K562 (cell line): ENCODE measurements around the gene ZBTB38. TPM values are rescaled to one million over a fixed set of nuclear protein-coding genes. Genes with fewer than 3 reads are reported as not detected.

ENCODE experiments used
- ATAC-seq: fragments of 200-7000 bp; cut with Tn5 transposase; 3 replicates; pipeline ENCODE4 v1.9.1; 2020; ENCODE audit warnings: moderate library complexity
- BruUV-seq: library from RNA; stranded (reverse); fragments of 400-500 nt; replicated peaks from 2 replicates; lab custom pipeline; 2021; lab: Mats Ljungman, UMichigan
- CTCF ChIA-PET: fragments of 300-600 bp; formaldehyde crosslinking; extraction: SDS; loops from one replicate; lab custom pipeline; 2021; ENCODE audit warnings: low intra/inter-chr PET ratio; lab: Yijun Ruan, JAX
- POLR2A ChIA-PET: fragments of 300-600, 350-650 bp; sonication (Branson Sonifier 250); formaldehyde crosslinking; extraction: SDS; loops from one replicate; lab custom pipeline; 2021; ENCODE audit warnings: antibody characterized with exemption, inconsistent platforms; lab: Yijun Ruan, JAX
- DNase-seq, 4 experiments: peaks; one replicate each; pipeline versions ENCODE4 v3.0.0 to v3.0.0-alpha.2; 2011 to 2018; ENCODE audit warnings: low spot score in 3 of 4, mixed read lengths in 3 of 4; ENCODE audit errors: extremely low read depth in 1 of 4
- FAIRE-seq: peaks from 2 replicates; lab custom pipeline; 2011; peaks lifted over from hg19 to GRCh38; lab: Jason Lieb, UNC
- H2AFZ ChIP-seq: 2 replicates; pipeline ENCODE4 v1.6.0; 2011; ENCODE audit warnings: low read depth, low read length, control low read depth, inconsistent platforms
- H3K27ac ChIP-seq: fragments of 200-600 bp; 3 replicates; pipeline ENCODE4 v1.8.0; 2011; ENCODE audit warnings: low read depth, mild to moderate bottlenecking, control low read depth, inconsistent platforms, low read length, moderate library complexity, mixed read lengths; ENCODE audit errors: extremely low read depth
- H3K27me3 ChIP-seq, 2 experiments: fragments of 300-600 bp in 1 of 2; 2 replicates in 1 of 2; 3 replicates in 1 of 2; pipeline versions ENCODE4 v1.6.0 to v1.8.0; 2011; ENCODE audit warnings: inconsistent platforms in 2 of 2, low read length in 2 of 2, mild to moderate bottlenecking in 1 of 2, mixed read lengths in 1 of 2, moderate library complexity in 1 of 2; ENCODE audit not compliant: control insufficient read depth in 2 of 2, insufficient read depth in 2 of 2
- H3K36me3 ChIP-seq: fragments of 300-600 bp; 3 replicates; pipeline ENCODE4 v1.8.0; 2011; ENCODE audit warnings: mild to moderate bottlenecking, low read length, inconsistent platforms; ENCODE audit not compliant: control insufficient read depth, insufficient read depth
- H3K4me1 ChIP-seq, 2 experiments: fragments of 200-600 bp in 1 of 2; replicated peaks in 1 of 2; 2 replicates in 1 of 2; 3 replicates in 1 of 2; pipeline versions ENCODE4 v1.5.1 to v1.8.0; 2011; ENCODE audit warnings: inconsistent platforms in 2 of 2, low read length in 2 of 2, mild to moderate bottlenecking in 1 of 2, mixed read lengths in 1 of 2, moderate library complexity in 1 of 2; ENCODE audit not compliant: control insufficient read depth in 2 of 2, insufficient read depth in 2 of 2
- H3K4me2 ChIP-seq: 2 replicates; pipeline ENCODE4 v1.6.1; 2011; ENCODE audit warnings: low read length, control low read depth, inconsistent platforms, mixed read lengths; ENCODE audit not compliant: insufficient read depth
- H3K4me3 ChIP-seq: fragments of 200-600 bp; sonication (generic), shearing (Covaris generic); 2 replicates; pipeline ENCODE4 v1.5.1; 2016; ENCODE audit warnings: control low read depth, inconsistent platforms
- H3K79me2 ChIP-seq: fragments of 200-600 bp; 3 replicates; pipeline ENCODE4 v1.8.0; 2011; ENCODE audit warnings: low read length, inconsistent platforms; ENCODE audit not compliant: control insufficient read depth, insufficient read depth
- H3K9ac ChIP-seq, 2 experiments: 2 replicates each; pipeline versions ENCODE4 v1.6.0 to v1.6.1; 2011; ENCODE audit warnings: low read depth in 2 of 2, low read length in 2 of 2, control low read depth in 1 of 2, inconsistent platforms in 1 of 2, mild to moderate bottlenecking in 1 of 2, mixed read lengths in 1 of 2; ENCODE audit not compliant: insufficient read depth in 1 of 2
- H3K9me1 ChIP-seq: one replicate; pipeline ENCODE4 v1.6.0; 2011; ENCODE audit warnings: inconsistent platforms, mild to moderate bottlenecking, low read length, moderate library complexity; ENCODE audit not compliant: control insufficient read depth, insufficient read depth
- H3K9me3 ChIP-seq: replicated peaks from 2 replicates; pipeline ENCODE4 v1.5.1; 2011; ENCODE audit warnings: low read depth, low read length, inconsistent platforms; ENCODE audit not compliant: control insufficient read depth, insufficient read depth
- H4K20me1 ChIP-seq: replicated peaks from 2 replicates; pipeline ENCODE4 v1.6.1; 2011; ENCODE audit warnings: low read length, inconsistent platforms, mixed read lengths; ENCODE audit not compliant: control insufficient read depth, insufficient read depth
- BACH1 ChIP-seq: fragments of 200-800 bp; sonication (Bioruptor generic); IDR thresholded peaks from 2 replicates; pipeline ENCODE4 v1.6.1; 2016; ENCODE audit warnings: missing genetic modification characterization, missing compliant biosample characterization
- E2F6 ChIP-seq, 2 experiments: IDR thresholded peaks; 2 replicates each; pipeline ENCODE4 v1.6.1; 2011; ENCODE audit warnings: borderline replicate concordance in 1 of 2, control low read depth in 1 of 2, low read depth in 1 of 2, low read length in 1 of 2, mild to moderate bottlenecking in 1 of 2, mixed read lengths in 1 of 2, moderate library complexity in 1 of 2; ENCODE audit not compliant: insufficient read depth in 1 of 2, insufficient read length in 1 of 2, poor library complexity in 1 of 2, severe bottlenecking in 1 of 2; ENCODE audit errors: extremely low read depth in 1 of 2
- ETV6 ChIP-seq, 3 experiments: fragments of 150-350 bp in 1 of 3; sonication (generic) in 1 of 3; formaldehyde crosslinking in 1 of 3; IDR thresholded peaks; 2 replicates each; pipeline versions ENCODE4 v1.6.1 to v1.8.0; 2014 to 2022; ENCODE audit warnings: borderline replicate concordance in 2 of 3, low read depth in 2 of 3, antibody characterized with exemption in 1 of 3, low read length in 1 of 3, mild to moderate bottlenecking in 1 of 3, missing genetic modification reagents in 1 of 3
- FOXP1 ChIP-seq: sonication (generic); formaldehyde crosslinking; IDR thresholded peaks from 2 replicates; pipeline ENCODE4 v1.8.0; 2022; ENCODE audit warnings: mild to moderate bottlenecking, missing genetic modification reagents
- GATAD2B ChIP-seq: fragments of 450-650 bp; IDR thresholded peaks from 2 replicates; pipeline ENCODE4 v1.6.1; 2017; ENCODE audit warnings: mild to moderate bottlenecking, borderline replicate concordance
- HMBOX1 ChIP-seq: sonication (generic); IDR thresholded peaks from 2 replicates; pipeline ENCODE4 v1.6.1; 2016
- ILF3 ChIP-seq: fragments of 450-650 bp; IDR thresholded peaks from 2 replicates; pipeline ENCODE4 v1.6.1; 2018; ENCODE audit warnings: antibody characterized with exemption, mild to moderate bottlenecking, moderate library complexity, borderline replicate concordance
- PHTF2 ChIP-seq: fragments of 250-450 bp; sonication (Bioruptor Pico); IDR thresholded peaks from 2 replicates; pipeline ENCODE4 v1.5.0; 2021; ENCODE audit warnings: mild to moderate bottlenecking
- PYGO2 ChIP-seq: fragments of 450-650 bp; IDR thresholded peaks from 2 replicates; pipeline ENCODE4 v1.6.1; 2016; ENCODE audit warnings: mild to moderate bottlenecking, missing genetic modification characterization, moderate library complexity, missing compliant biosample characterization
- SP2 ChIP-seq: IDR thresholded peaks from 2 replicates; pipeline ENCODE4 v1.6.1; 2011; ENCODE audit warnings: mild to moderate bottlenecking, low read depth, low read length, moderate library complexity; ENCODE audit not compliant: poor library complexity, severe bottlenecking; ENCODE audit errors: extremely low read depth
- SPI1 ChIP-seq: IDR thresholded peaks from 2 replicates; pipeline ENCODE4 v1.6.1; 2011; ENCODE audit warnings: low read depth, low read length, control low read depth, borderline replicate concordance
- TFE3 ChIP-seq: fragments of 450-650 bp; formaldehyde crosslinking; IDR thresholded peaks from 2 replicates; pipeline ENCODE4 v1.4.0; 2020; ENCODE audit warnings: mild to moderate bottlenecking, mixed read lengths
- THRAP3 ChIP-seq: fragments of 450-650 bp; IDR thresholded peaks from 2 replicates; pipeline ENCODE4 v1.6.1; 2016; ENCODE audit warnings: mild to moderate bottlenecking, inconsistent platforms, borderline replicate concordance
- ZBTB8A ChIP-seq: fragments of 450-650 bp; IDR thresholded peaks from 2 replicates; pipeline ENCODE4 v1.6.1; 2018; ENCODE audit warnings: mild to moderate bottlenecking, moderate library complexity; ENCODE audit not compliant: partially characterized antibody
- ZNF354B ChIP-seq: fragments of 250-450 bp; sonication (Bioruptor Pico); IDR thresholded peaks from 2 replicates; pipeline ENCODE4 v1.4.0; 2020
- ZNF445 ChIP-seq: fragments of 250-450 bp; sonication (Bioruptor Pico); IDR thresholded peaks from 2 replicates; pipeline ENCODE4 v1.4.0; 2020; ENCODE audit warnings: low read depth, mild to moderate bottlenecking, moderate library complexity
- WGBS: fragments of 100-300 bp; shearing (Covaris generic); methylation state at CpG from one replicate; pipeline ENCODE4 v1.1.6; 2016; ENCODE audit warnings: low coverage, mixed read lengths; ENCODE audit not compliant: insufficient coverage; ENCODE audit errors: missing lambda C conversion rate; 5-methylcytosine and 5-hydroxymethylcytosine counted together
- in situ Hi-C: fragments of 300-500 bp; cut with MboI; formaldehyde crosslinking; loops from 4 replicates; pipeline ENCODE4 v1.15.0; 2018; ENCODE audit warnings: inconsistent platforms, mixed read lengths
- intact Hi-C: fragments of 100-400 bp; cut with micrococcal nuclease; formaldehyde crosslinking; loops from 2 replicates; pipeline ENCODE4 v1.14.2; 2022
- polyA plus RNA-seq, 8 experiments: library from polyadenylated mRNA; depleted of rRNA in 4 of 8; stranded (reverse) in 5 of 8; unstranded in 3 of 8; fragments of >200 nt; fragmentation: Nextera tagmentation in 2 of 8; fragmentation: Illumina TruSeq in 1 of 8; extraction: Ambion mirVana in 2 of 8; extraction: Trizol in 1 of 8; gene quantifications; 2 replicates each; pipeline versions ENCODE4 v1.2.1 to v1.2.3, GENCODE V29; 2011 to 2014; ENCODE audit warnings: inconsistent platforms in 1 of 8, missing spikeins in 1 of 8
- total RNA-seq, 7 experiments: library from RNA; depleted of rRNA in 6 of 7; stranded (reverse); fragments of >200 nt in 6 of 7; fragmentation: Illumina TruSeq in 2 of 7; extraction: Trizol in 2 of 7; gene quantifications; 2 replicates each; pipeline versions ENCODE4 v1.2.1 to v1.2.3, GENCODE V29; 2011 to 2021; ENCODE audit warnings: low replicate concordance in 1 of 7

Gene ZBTB38
- total and polyA plus RNA-seq, 9 of the 15 experiments (the other 6 are each of a cell fraction or from before 2014, with no cell fraction given), result 12.1 to 39.4 (median 22.9) TPM

GRCh38 chr3:141405025-141405424 lies 36.7 kb downstream of the ZBTB38 start (continued):
- TF ChIP-seq TFE3 (CRISPR knock-in tag) (no peak), BACH1 (tag) (no peak), SP2 (no peak)
- TF ChIP-seq, all 486 proteins: peak for 0

- no peak for FAIRE-seq
- ATAC-seq, result no peak
- Histone ChIP-seq H3K9ac (no peak overlapping the region), H3K27ac (no peak overlapping the region), H3K9me3 (no peaks in the 10 kb centered on the region), H3K79me2 (no peaks in the 10 kb centered on the region), H3K9me1 (no peaks in the 10 kb centered on the region), H3K4me3 (no peak overlapping the region), H3K27me3 (no peaks in the 10 kb centered on the region), H2AFZ (no peak overlapping the region), H3K4me1 (peaks cover 2 to 14% of the 10 kb centered on the region in 2 experiments; a peak in 3 of 5 replicates), H3K4me2 (no peak overlapping the region), H4K20me1 (no peaks in the 10 kb centered on the region), H3K36me3 (peaks cover 25% of the 10 kb centered on the region)
- BruUV-seq, result no TSS peak
- ChIA-PET POLR2A (interaction anchor here (1.4 kb wide), 1 partner anchor 13 kb away, joined by 3 read pairs; no protein-coding TSS in a partner anchor), CTCF (no interaction called here)
- intact Hi-C loops (no loop called here), in situ Hi-C loops (no loop called here)
- 54% methylated on average over 4 of the region's 4 CpGs for WGBS
- no peak for DNase-seq
- TF ChIP-seq E2F6 (IDR thresholded peaks at IDR 0.05; ENCODE audit: borderline replicate concordance in 1 of 2, extremely low read depth in 1 of 2, insufficient read depth in 1 of 2, insufficient read length in 1 of 2, low read depth in 1 of 2, low read length in 1 of 2, poor library complexity in 1 of 2, severe bottlenecking in 1 of 2) (no peak), PHTF2 (CRISPR knock-in tag) (no peak), ETV6 (IDR thresholded peaks at IDR 0.05; ENCODE audit: borderline replicate concordance in 1 of 2, low read depth in 2 of 2, low read length in 1 of 2) (no peak), ETV6 (CRISPR knock-in tag; IDR thresholded peaks at IDR 0.05; ENCODE audit: borderline replicate concordance) (no peak), PYGO2 (tag) (no peak), THRAP3 (no peak), SPI1 (no peak), ZNF354B (CRISPR knock-in tag) (no peak), ZBTB8A (no peak), ZNF445 (CRISPR knock-in tag) (no peak), FOXP1 (CRISPR knock-in tag) (no peak), ILF3 (no peak), GATAD2B (no peak), HMBOX1 (no peak)
Observed at GRCh38 chr3:141405591-141405990, 37.3 kb downstream of the ZBTB38 start.
